ENCODE data around the gene RBP2. TPM values are rescaled to one million over a fixed set of nuclear protein-coding genes. Genes with fewer than 3 reads are reported as not detected.

RBP2 gene
- total and polyA plus RNA-seq, 9 donors: 0.13 to 2.3 (median 0.69) TPM; not detected in 6

DNA sequence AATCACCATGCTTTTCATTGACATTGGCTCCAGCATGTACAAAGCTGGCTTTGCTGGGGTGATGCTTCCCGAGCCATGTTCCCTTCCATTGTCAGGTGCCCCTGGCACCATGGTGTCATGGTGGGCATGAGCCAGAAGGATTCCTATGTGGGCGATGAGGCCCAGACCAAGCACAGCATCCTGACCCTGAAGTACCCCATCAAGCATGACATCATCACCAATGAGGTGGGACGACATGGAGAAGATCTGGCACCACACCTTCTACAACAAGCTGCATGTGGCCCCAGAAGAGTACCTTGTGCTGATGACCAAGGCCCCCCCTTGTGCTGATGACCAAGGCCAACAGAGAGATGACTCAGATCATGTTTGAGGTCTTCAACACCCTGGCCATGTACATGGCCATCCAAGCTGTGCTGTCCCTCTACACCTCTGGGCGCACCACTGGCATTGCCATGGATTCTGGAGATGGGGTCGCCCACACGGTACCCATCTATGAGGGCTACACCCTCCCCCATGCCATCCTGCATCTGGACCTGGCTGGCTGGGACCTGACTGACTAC, 17.6 kb upstream of the RBP2 start:
- Histone ChIP-seq H3K27me3 (no peaks in the 10 kb centered on the region), H3K9me3 (no peaks in the 10 kb centered on the region), H3K4me3 (no peak overlapping the region), H3K27ac (no peak overlapping the region), H3K4me1 (ENCODE audit: insufficient read depth) (no peaks in the 10 kb centered on the region), H3K36me3 (no peaks in the 10 kb centered on the region)
- TF ChIP-seq EP300 (IDR thresholded peaks at IDR 0.05) (no peak), POLR2A (IDR thresholded peaks at IDR 0.05) (no peak)
- TF ChIP-seq, protein P1, sequence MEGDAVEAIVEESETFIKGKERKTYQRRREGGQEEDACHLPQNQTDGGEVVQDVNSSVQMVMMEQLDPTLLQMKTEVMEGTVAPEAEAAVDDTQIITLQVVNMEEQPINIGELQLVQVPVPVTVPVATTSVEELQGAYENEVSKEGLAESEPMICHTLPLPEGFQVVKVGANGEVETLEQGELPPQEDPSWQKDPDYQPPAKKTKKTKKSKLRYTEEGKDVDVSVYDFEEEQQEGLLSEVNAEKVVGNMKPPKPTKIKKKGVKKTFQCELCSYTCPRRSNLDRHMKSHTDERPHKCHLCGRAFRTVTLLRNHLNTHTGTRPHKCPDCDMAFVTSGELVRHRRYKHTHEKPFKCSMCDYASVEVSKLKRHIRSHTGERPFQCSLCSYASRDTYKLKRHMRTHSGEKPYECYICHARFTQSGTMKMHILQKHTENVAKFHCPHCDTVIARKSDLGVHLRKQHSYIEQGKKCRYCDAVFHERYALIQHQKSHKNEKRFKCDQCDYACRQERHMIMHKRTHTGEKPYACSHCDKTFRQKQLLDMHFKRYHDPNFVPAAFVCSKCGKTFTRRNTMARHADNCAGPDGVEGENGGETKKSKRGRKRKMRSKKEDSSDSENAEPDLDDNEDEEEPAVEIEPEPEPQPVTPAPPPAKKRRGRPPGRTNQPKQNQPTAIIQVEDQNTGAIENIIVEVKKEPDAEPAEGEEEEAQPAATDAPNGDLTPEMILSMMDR (IDR thresholded peaks at IDR 0.05): no peak
- DNase-seq: no peak
- intact Hi-C loops (cut with DNase I): no loop called here
- WGBS, 3 donors: 95 to 98% (median 97%) methylated on average over 6 of the region's 6 CpGs

DNA sequence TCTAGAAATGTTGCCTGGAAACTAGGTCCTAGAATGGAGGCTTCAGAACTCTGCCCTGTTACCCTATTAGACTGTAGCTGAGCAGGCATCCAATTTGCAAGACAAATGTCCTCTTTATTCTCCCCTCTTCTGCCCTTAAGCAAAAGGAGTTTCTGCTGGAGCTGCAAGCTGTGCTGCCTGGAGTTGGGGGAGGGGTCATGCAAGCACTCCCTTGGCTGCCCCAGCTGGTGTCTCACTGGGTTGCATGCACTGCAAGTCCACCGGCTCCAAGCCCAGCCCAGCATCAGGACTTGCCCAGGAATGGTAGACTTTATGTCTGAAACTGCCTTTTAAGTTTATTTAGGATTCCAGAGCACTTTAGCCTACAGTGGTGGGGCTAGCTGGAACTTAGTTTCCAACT, 15.7 kb upstream of the RBP2 start:
- no peaks in the 10 kb centered on the region for H3K36me3 ChIP-seq
- no peaks in the 10 kb centered on the region for H3K4me1 ChIP-seq (ENCODE audit: insufficient read depth)
- intact Hi-C loops (cut with DNase I): no loop called here
- H3K9me3 ChIP-seq: no peaks in the 10 kb centered on the region
- WGBS, 3 donors: 71 to 80% (median 76%) methylated on average over 1 of the region's 1 CpG
- no peak for DNase-seq
- no peak overlapping the region for H3K4me3 ChIP-seq
- H3K27me3 ChIP-seq: no peaks in the 10 kb centered on the region
- no peak overlapping the region for H3K27ac ChIP-seq
- TF ChIP-seq EP300 (IDR thresholded peaks at IDR 0.05): no peak
- TF ChIP-seq, protein P1 (IDR thresholded peaks at IDR 0.05): no peak
- no peak for TF ChIP-seq POLR2A (IDR thresholded peaks at IDR 0.05)

DNA sequence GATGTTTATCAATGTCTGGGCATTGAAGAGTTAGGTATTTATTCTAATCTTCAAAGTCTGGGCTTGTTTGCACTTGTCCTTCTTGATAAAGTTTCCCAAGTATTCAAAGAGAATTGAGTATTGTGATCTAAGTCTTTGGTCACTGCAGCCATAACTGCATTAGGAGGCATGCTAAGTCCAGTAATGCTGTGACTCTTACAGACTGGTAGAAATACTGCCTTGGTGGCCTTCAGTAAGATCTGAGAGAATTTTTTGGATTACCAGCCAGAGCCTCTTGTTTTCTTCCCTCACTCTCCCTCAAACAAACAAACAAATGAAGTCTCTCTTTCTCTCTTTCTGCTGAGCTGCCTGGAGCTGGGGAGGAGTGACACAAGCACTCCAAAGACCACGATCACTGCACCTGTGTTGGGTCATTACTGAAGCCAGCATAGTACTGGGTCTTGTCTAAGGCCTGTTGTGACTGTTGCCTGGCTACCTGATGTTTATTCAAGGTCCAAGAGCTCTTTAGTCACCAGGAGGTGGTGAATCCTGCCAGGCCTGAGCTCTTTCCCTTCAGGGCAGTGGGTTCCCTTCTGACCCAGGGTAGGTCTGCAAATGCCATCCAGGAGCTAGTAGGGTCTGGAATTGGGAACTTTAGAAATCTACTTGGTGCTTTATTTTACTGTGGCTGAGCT, 14.8 kb upstream of the RBP2 start:
- H3K27me3 ChIP-seq: no peaks in the 10 kb centered on the region
- TF ChIP-seq, protein P1 (IDR thresholded peaks at IDR 0.05): no peak
- TF ChIP-seq EP300 (IDR thresholded peaks at IDR 0.05) (no peak), POLR2A (IDR thresholded peaks at IDR 0.05) (no peak)
- WGBS, 3 donors: 71 to 96% methylated on average over 1 of the region's 1 CpG; no CpG with 5 or more reads in 1 of the 3 donors
- no peak overlapping the region for H3K4me3 ChIP-seq
- DNase-seq: no peak
- no peaks in the 10 kb centered on the region for H3K36me3 ChIP-seq
- no peaks in the 10 kb centered on the region for H3K9me3 ChIP-seq
- no peak overlapping the region for H3K27ac ChIP-seq
- intact Hi-C loops (cut with DNase I): no loop called here
- no peaks in the 10 kb centered on the region for H3K4me1 ChIP-seq (ENCODE audit: insufficient read depth)

DNA sequence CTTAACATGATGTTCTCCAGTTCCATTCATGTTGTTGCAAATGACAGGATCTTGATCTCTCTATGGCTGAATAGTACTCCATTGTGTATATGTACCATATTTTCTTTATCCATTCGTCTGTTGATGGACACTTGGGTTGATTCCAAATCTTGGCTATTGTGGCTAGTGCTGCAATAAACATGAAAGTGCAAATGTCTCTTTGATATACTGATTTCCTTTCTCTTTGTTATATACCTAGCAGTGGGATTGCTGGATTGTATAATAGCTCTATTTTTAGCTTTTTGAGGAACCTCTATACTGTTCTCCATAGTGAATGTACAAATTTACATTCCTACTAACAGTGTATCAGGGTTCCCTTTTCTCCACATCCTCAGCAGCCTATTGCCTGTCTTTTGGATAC, 5.9 kb upstream of the RBP2 start:
- Histone ChIP-seq H3K4me1 (ENCODE audit: insufficient read depth) (peaks cover 2% of the 10 kb centered on the region), H3K36me3 (no peaks in the 10 kb centered on the region), H3K4me3 (no peak overlapping the region), H3K27ac (no peak overlapping the region), H3K9me3 (no peaks in the 10 kb centered on the region), H3K27me3 (no peaks in the 10 kb centered on the region)
- DNase-seq: no peak
- no peak for TF ChIP-seq POLR2A (IDR thresholded peaks at IDR 0.05)
- 80 to 84% (median 80%) methylated on average over 1 of the region's 1 CpG for WGBS, 3 donors
- intact Hi-C loops (cut with DNase I): no loop called here

DNA sequence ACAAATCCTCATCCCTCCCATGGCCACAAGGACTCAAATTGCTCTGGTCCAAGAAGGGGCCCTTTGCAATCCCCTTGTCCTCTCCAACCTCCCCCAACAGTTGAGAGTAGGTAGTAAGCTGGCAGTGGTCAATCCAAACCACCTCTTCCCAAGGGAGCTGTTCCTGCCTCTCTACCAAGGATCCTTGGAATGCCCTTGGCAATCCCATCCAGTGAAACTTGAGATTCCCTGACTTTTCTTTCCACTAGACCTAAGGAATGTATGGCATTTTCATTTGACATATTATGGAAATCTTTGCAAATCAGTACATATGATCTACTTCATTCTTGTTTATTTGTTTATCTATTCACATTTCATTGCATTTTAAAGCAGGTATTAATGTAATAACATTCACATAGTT, 4.8 kb upstream of the RBP2 start:
- no peak for DNase-seq
- H3K27me3 ChIP-seq: no peaks in the 10 kb centered on the region
- H3K4me1 ChIP-seq (ENCODE audit: insufficient read depth): peaks cover 2% of the 10 kb centered on the region
- TF ChIP-seq EP300 (IDR thresholded peaks at IDR 0.05) (no peak), POLR2A (IDR thresholded peaks at IDR 0.05) (no peak)
- TF ChIP-seq, protein P1 (IDR thresholded peaks at IDR 0.05): no peak
- H3K27ac ChIP-seq: no peak overlapping the region
- H3K9me3 ChIP-seq: no peaks in the 10 kb centered on the region
- intact Hi-C loops (cut with DNase I): no loop called here
- H3K36me3 ChIP-seq: no peaks in the 10 kb centered on the region
- no peak overlapping the region for H3K4me3 ChIP-seq
